Measurements from ENCODE around the gene ARFGAP1. TPM values are rescaled to one million over a fixed set of nuclear protein-coding genes. Genes with fewer than 3 reads are reported as not detected.

Gene ARFGAP1
- total RNA-seq (ENCODE audit: unreplicated experiment), result 93.6 TPM
- long read RNA-seq, partial matches to known transcripts, result 0 of 7 reads
- long read RNA-seq, other reads (novel, unspliced or antisense), result 7 of 7 reads

DNA sequence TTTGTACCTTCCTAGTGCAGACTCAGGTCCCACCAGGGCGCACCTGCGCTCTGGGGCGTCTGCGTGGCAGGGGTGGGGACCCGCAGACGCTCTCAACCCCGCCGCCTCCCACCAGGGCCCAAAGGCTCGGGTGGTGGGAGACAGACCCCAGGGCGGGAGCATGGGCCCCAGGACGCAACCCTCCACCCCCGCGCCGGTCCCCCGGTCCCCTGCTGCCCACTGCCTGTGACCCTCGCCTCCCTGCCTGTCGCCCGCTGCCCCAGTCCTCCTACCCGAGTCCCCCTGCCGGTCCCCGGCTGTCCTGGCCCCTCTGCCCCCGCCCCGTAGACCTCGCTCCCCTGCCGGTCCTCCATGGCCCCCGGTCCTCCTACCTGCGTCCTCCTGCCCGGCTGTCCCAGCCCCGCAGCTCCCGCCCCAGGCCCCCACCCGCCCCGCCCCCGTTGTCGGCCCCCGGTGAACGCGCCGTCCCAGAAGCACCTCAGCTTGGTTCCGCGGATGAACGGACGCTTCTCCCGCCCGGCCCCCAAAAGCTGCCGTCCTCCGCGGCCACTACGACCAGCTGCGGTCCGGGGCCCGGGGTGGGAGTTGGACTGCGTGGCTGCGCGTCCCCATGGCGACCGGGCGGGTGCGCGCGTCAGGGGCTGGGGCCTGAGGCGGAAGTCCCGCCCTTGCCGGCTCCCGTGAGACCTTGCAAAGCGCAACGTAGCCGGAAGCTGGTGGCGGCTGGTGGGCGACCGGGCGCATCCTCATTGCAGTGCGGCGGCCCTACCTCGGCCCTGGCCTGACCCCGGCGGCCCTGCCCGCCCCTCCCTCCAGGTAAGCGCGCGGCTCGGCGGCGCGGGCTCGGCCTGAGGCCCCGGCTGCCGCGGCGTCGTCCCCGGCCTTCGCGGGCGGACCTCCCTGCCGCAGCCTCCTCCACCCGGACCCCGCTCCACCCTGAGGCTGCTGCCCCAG lies at the start of gene ARFGAP1:
Gene ARFGAP1 (plus strand): TSS at position 709 of the 954 bp plus-strand sequence. CDS start 2,768 bp downstream, outside the sequence.
- peak within 1 kb of the TSS; percentile 65 for H3K27ac Mint-ChIP-seq (ENCODE audit: unreplicated experiment)
- peaks cover 13% of the 10 kb centered on the region for H3K27me3 Mint-ChIP-seq (ENCODE audit: unreplicated experiment)
- H3K4me3 Mint-ChIP-seq (ENCODE audit: unreplicated experiment), result peak within 1 kb of the TSS; percentile 91
- H3K4me1 Mint-ChIP-seq (ENCODE audit: low read depth, unreplicated experiment), result peaks cover 24% of the 10 kb centered on the region
- peak; percentile 97 for DNase-seq
- no peak for TF ChIP-seq CTCF (IDR thresholded peaks at IDR 0.05; ENCODE audit: partially characterized antibody, unreplicated experiment)
- no peaks in the 10 kb centered on the region for H3K36me3 Mint-ChIP-seq (ENCODE audit: unreplicated experiment)
- H3K9me3 Mint-ChIP-seq (ENCODE audit: unreplicated experiment), result peaks cover 13% of the 10 kb centered on the region

- Mint-ChIP-seq H3K4me1 (ENCODE audit: low read depth, unreplicated experiment) (peaks cover 9% of the 10 kb centered on the region), H3K27me3 (ENCODE audit: unreplicated experiment) (peaks cover 7% of the 10 kb centered on the region), H3K36me3 (ENCODE audit: unreplicated experiment) (no peaks in the 10 kb centered on the region), H3K4me3 (ENCODE audit: unreplicated experiment) (no peak overlapping the region), H3K9me3 (ENCODE audit: unreplicated experiment) (peaks cover 4% of the 10 kb centered on the region), H3K27ac (ENCODE audit: unreplicated experiment) (no peak overlapping the region)
- DNase-seq, result no peak
- TF ChIP-seq CTCF (IDR thresholded peaks at IDR 0.05; ENCODE audit: partially characterized antibody, unreplicated experiment), result peak; percentile 93
Observed at GRCh38 chr20:63223121-63223825, 49.3 kb upstream of the ARFGAP1 start.

DNA sequence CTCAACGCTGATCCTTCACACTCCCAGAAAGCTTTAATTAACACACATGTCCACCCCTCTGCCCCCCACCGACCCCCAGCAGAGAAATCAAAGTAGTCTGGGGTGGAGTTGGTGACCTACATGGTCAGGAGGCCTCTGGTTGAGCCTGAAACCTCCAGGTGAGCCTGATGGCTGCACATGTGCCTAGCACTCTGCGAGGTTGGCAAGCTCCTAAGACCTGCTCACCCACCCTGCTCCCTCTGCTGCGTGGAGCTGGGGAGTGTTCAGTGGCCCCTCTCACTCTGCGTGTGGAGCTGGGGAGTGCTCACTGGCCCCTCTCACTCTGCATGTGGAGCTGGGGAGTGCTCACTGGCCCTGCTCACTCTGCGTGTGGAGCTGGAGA lies 48.8 kb upstream of the ARFGAP1 start:
- Mint-ChIP-seq H3K9me3 (ENCODE audit: unreplicated experiment) (peaks cover 3% of the 10 kb centered on the region), H3K4me1 (ENCODE audit: low read depth, unreplicated experiment) (peaks cover 13% of the 10 kb centered on the region), H3K4me3 (ENCODE audit: unreplicated experiment) (no peak overlapping the region), H3K27me3 (ENCODE audit: unreplicated experiment) (peaks cover 7% of the 10 kb centered on the region), H3K27ac (ENCODE audit: unreplicated experiment) (no peak overlapping the region), H3K36me3 (ENCODE audit: unreplicated experiment) (no peaks in the 10 kb centered on the region)
- DNase-seq, result no peak
- TF ChIP-seq CTCF (IDR thresholded peaks at IDR 0.05; ENCODE audit: partially characterized antibody, unreplicated experiment), result no peak

- no peak for TF ChIP-seq CTCF (IDR thresholded peaks at IDR 0.05; ENCODE audit: partially characterized antibody, unreplicated experiment)
- H3K36me3 Mint-ChIP-seq (ENCODE audit: unreplicated experiment), result no peaks in the 10 kb centered on the region
- DNase-seq, result no peak
- peaks cover 3% of the 10 kb centered on the region for H3K9me3 Mint-ChIP-seq (ENCODE audit: unreplicated experiment)
- no peak overlapping the region for H3K4me3 Mint-ChIP-seq (ENCODE audit: unreplicated experiment)
- peaks cover 7% of the 10 kb centered on the region for H3K27me3 Mint-ChIP-seq (ENCODE audit: unreplicated experiment)
- no peak overlapping the region for H3K27ac Mint-ChIP-seq (ENCODE audit: unreplicated experiment)
- peaks cover 17% of the 10 kb centered on the region for H3K4me1 Mint-ChIP-seq (ENCODE audit: low read depth, unreplicated experiment)
Observed at GRCh38 chr20:63224412-63225081, 48.1 kb upstream of the ARFGAP1 start.

Data from glutamatergic neuron (in vitro differentiated cells).